Inflammatory macrophage treated with lipopolysaccharide for 4 hours (primary cell): ENCODE results near the gene PIP4K2C.
"Not testable (repeated sequence)": the region's sequence is repeated elsewhere in the genome, so short reads cannot be mapped to it uniquely, and the experiment has no call there.

Source experiments
- DNase-seq: peaks from one replicate; pipeline ENCODE4 v3.0.0-alpha.2; 2020

PIP4K2C gene

GRCh38 chr12:57623811-57624390 is 32.9 kb downstream of the PIP4K2C start:
- no peak for DNase-seq

GRCh38 chr12:57624441-57625220 is 33.6 kb downstream of the PIP4K2C start:
- DNase-seq: no peak

- no peak for DNase-seq
Observed at GRCh38 chr12:57625261-57626032, 34.5 kb downstream of the PIP4K2C start.

- no peak for DNase-seq
Observed at GRCh38 chr12:57626111-57626920, 35.3 kb downstream of the PIP4K2C start.

GRCh38 chr12:57626921-57627445 is 36.0 kb downstream of the PIP4K2C start:
- DNase-seq: no peak

GRCh38 chr12:57627501-57628279 is 36.7 kb downstream of the PIP4K2C start:
- DNase-seq: no peak

GRCh38 chr12:57628280-57629191 is 37.5 kb downstream of the PIP4K2C start:
- no peak for DNase-seq

GRCh38 chr12:57629897-57630471 is 39.0 kb downstream of the PIP4K2C start:
- DNase-seq: no peak

- DNase-seq: no peak
Observed at GRCh38 chr12:57630891-57631433, 40.0 kb downstream of the PIP4K2C start.

GRCh38 chr12:57631566-57632072 is 40.6 kb downstream of the PIP4K2C start:
- no peak for DNase-seq

GRCh38 chr12:57632073-57632957 is 41.3 kb downstream of the PIP4K2C start:
- DNase-seq: no peak

GRCh38 chr12:57632958-57633840 is 42.2 kb downstream of the PIP4K2C start, which contains the start of gene B4GALNT1:
Gene B4GALNT1 (minus strand): TSS chr12:57633201. CDS start chr12:57632132, 1,069 bp downstream.
- DNase-seq: peak; percentile 44

- DNase-seq: not testable (repeated sequence)
Observed at GRCh38 chr12:57636731-57637130, 45.7 kb downstream of the PIP4K2C start.

GRCh38 chr12:57637364-57637763 is 46.4 kb downstream of the PIP4K2C start:
- peak; percentile 19 for DNase-seq

- no peak for DNase-seq
Observed at GRCh38 chr12:57638096-57638495, 47.1 kb downstream of the PIP4K2C start.

GRCh38 chr12:57640175-57641042 is 49.4 kb downstream of the PIP4K2C start:
- no peak for DNase-seq
